OCI-LY7 (cell line): ENCODE data around the gene BICDL1.

ENCODE experiments used
- CTCF ChIP-seq: fragments of 200-600 bp; sonication (generic); conservative IDR thresholded peaks from 2 replicates; pipeline ENCODE4 v1.5.1; 2014; ENCODE audit warnings: mild to moderate bottlenecking, antibody characterized with exemption, low read length, moderate library complexity, mixed read lengths
- EZH2phosphoT487 ChIP-seq: fragments of 200-600 bp; sonication (generic); IDR thresholded peaks from 2 replicates; pipeline ENCODE4 v1.6.1; 2018; ENCODE audit warnings: low read depth, borderline replicate concordance, mild to moderate bottlenecking, mixed run types, antibody characterized with exemption, low read length, moderate library complexity, mixed read lengths

GRCh38 chr12:120101617-120102016, 112.6 kb downstream of the BICDL1 start:
- TF ChIP-seq CTCF = no peak
- no peak for TF ChIP-seq EZH2phosphoT487
